H9 (cell line): ENCODE measurements around the gene SLC35F3. TPM values are rescaled to one million over a fixed set of nuclear protein-coding genes. Genes with fewer than 3 reads are reported as not detected.

Experiments
- DNase-seq: peaks from one replicate; pipeline ENCODE4 v3.0.0-alpha.2; 2017
- H2AFZ ChIP-seq: one replicate; pipeline ENCODE4 v1.6.1; 2013; ENCODE audit warnings: mild to moderate bottlenecking, low read length, control low read depth, moderate library complexity
- H2AK5ac ChIP-seq: 2 replicates; pipeline ENCODE4 v1.6.1; 2013; ENCODE audit warnings: low read length, control low read depth, mixed read lengths; ENCODE audit not compliant: insufficient read length
- H2BK120ac ChIP-seq: one replicate; pipeline ENCODE4 v1.6.1; 2013; ENCODE audit warnings: low read depth, mild to moderate bottlenecking, low read length, control low read depth, inconsistent platforms; ENCODE audit not compliant: poor library complexity, severe bottlenecking
- H2BK12ac ChIP-seq: 2 replicates; pipeline ENCODE4 v1.6.1; 2013; ENCODE audit warnings: low read length, control low read depth, mixed read lengths, low read depth; ENCODE audit not compliant: insufficient read length
- H2BK15ac ChIP-seq: 2 replicates; pipeline ENCODE4 v1.6.1; 2013; ENCODE audit warnings: low read depth, low read length, control low read depth
- H2BK20ac ChIP-seq: one replicate; pipeline ENCODE4 v1.6.1; 2013; ENCODE audit warnings: low read depth, mild to moderate bottlenecking, low read length, control low read depth, inconsistent platforms; ENCODE audit not compliant: poor library complexity, severe bottlenecking
- H2BK5ac ChIP-seq: 2 replicates; pipeline ENCODE4 v1.6.1; 2013; ENCODE audit warnings: low read length, control low read depth, mixed read lengths; ENCODE audit not compliant: insufficient read length
- H3K14ac ChIP-seq: 2 replicates; pipeline ENCODE4 v1.6.1; 2013; ENCODE audit warnings: low read length, control low read depth; ENCODE audit not compliant: insufficient read depth
- H3K18ac ChIP-seq: 2 replicates; pipeline ENCODE4 v1.6.1; 2013; ENCODE audit warnings: low read depth, mild to moderate bottlenecking, mixed read lengths, low read length, control low read depth; ENCODE audit not compliant: insufficient read length
- H3K23ac ChIP-seq: 2 replicates; pipeline ENCODE4 v1.6.1; 2013; ENCODE audit warnings: low read length, control low read depth, mixed read lengths, low read depth; ENCODE audit not compliant: insufficient read length
- H3K23me2 ChIP-seq: 2 replicates; pipeline ENCODE4 v1.6.1; 2013; ENCODE audit warnings: low read depth, mild to moderate bottlenecking, mixed read lengths, low read length, control low read depth; ENCODE audit not compliant: insufficient read length, poor library complexity, severe bottlenecking
- H3K27ac ChIP-seq: 2 replicates; pipeline ENCODE4 v1.5.1; 2013; ENCODE audit warnings: low read length, control low read depth, mixed read lengths, low read depth; ENCODE audit not compliant: insufficient read length
- H3K27me3 ChIP-seq: 2 replicates; pipeline ENCODE4 v1.6.1; 2013; ENCODE audit warnings: low read length, control low read depth, inconsistent platforms; ENCODE audit not compliant: insufficient read depth
- H3K4ac ChIP-seq: 2 replicates; pipeline ENCODE4 v1.6.1; 2013; ENCODE audit warnings: low read depth, mild to moderate bottlenecking, control low read depth, inconsistent platforms, low read length, moderate library complexity
- H3K4me1 ChIP-seq: 2 replicates; pipeline ENCODE4 v1.6.1; 2013; ENCODE audit warnings: low read length, control low read depth, inconsistent platforms; ENCODE audit not compliant: insufficient read depth
- H3K4me2 ChIP-seq: 2 replicates; pipeline ENCODE4 v1.6.1; 2013; ENCODE audit warnings: low read length, control low read depth, mixed read lengths; ENCODE audit not compliant: insufficient read length, insufficient read depth
- H3K56ac ChIP-seq: 2 replicates; pipeline ENCODE4 v1.6.1; 2013; ENCODE audit warnings: low read depth, mild to moderate bottlenecking, mixed read lengths, low read length, control low read depth; ENCODE audit not compliant: insufficient read length
- H3K79me1 ChIP-seq: 2 replicates; pipeline ENCODE4 v1.6.1; 2013; ENCODE audit warnings: low read depth, mild to moderate bottlenecking, moderate library complexity, low read length, control low read depth, inconsistent platforms; ENCODE audit not compliant: insufficient read depth, poor library complexity, severe bottlenecking
- H3K79me2 ChIP-seq: 2 replicates; pipeline ENCODE4 v1.6.1; 2013; ENCODE audit warnings: low read length, control low read depth, inconsistent platforms; ENCODE audit not compliant: insufficient read depth
- H3K9ac ChIP-seq: 2 replicates; pipeline ENCODE4 v1.6.1; 2013; ENCODE audit warnings: low read length, control low read depth, mixed read lengths; ENCODE audit not compliant: insufficient read length; ENCODE audit errors: extremely low read depth
- H3K9me3 ChIP-seq: one replicate; pipeline ENCODE4 v1.6.1; 2013; ENCODE audit warnings: low read depth, low read length, inconsistent platforms; ENCODE audit not compliant: control insufficient read depth
- H3T11ph ChIP-seq: one replicate; pipeline ENCODE4 v1.6.1; 2013; ENCODE audit warnings: mild to moderate bottlenecking, low read length, control low read depth, inconsistent platforms
- H4K20me1 ChIP-seq: one replicate; pipeline ENCODE4 v1.6.1; 2013; ENCODE audit not compliant: control insufficient read depth, insufficient read length, insufficient read depth
- H4K5ac ChIP-seq: 2 replicates; pipeline ENCODE4 v1.6.1; 2013; ENCODE audit warnings: low read depth, mild to moderate bottlenecking, mixed read lengths, low read length, control low read depth; ENCODE audit not compliant: insufficient read length
- H4K8ac ChIP-seq: replicated peaks from 2 replicates; pipeline ENCODE4 v1.6.1; 2013; ENCODE audit warnings: low read length, control low read depth, mixed read lengths, low read depth; ENCODE audit not compliant: insufficient read length
- H4K91ac ChIP-seq: 2 replicates; pipeline ENCODE4 v1.6.1; 2013; ENCODE audit warnings: low read depth, mild to moderate bottlenecking, moderate library complexity, mixed read lengths, low read length, control low read depth; ENCODE audit not compliant: insufficient read length
- H3K27ac Mint-ChIP-seq, 3 experiments: 2 replicates in 2 of 3; 3 replicates in 1 of 3; pipeline ENCODE4 v1.8.0; 2020 to 2021; ENCODE audit warnings: mixed read lengths in 3 of 3, mild to moderate bottlenecking in 1 of 3, moderate library complexity in 1 of 3
- H3K27me3 Mint-ChIP-seq: 2 replicates; pipeline ENCODE4 v1.8.0; 2021; ENCODE audit warnings: low read depth, mild to moderate bottlenecking, moderate library complexity, mixed read lengths
- H3K36me3 Mint-ChIP-seq, 3 experiments: 2 replicates in 2 of 3; 3 replicates in 1 of 3; pipeline ENCODE4 v1.8.0; 2020 to 2021; ENCODE audit warnings: low read depth in 3 of 3, mixed read lengths in 3 of 3; ENCODE audit not compliant: insufficient read depth in 1 of 3
- H3K4me1 Mint-ChIP-seq, 2 experiments: 2 replicates each; pipeline ENCODE4 v1.8.0; 2020; ENCODE audit warnings: mixed read lengths in 2 of 2
- H3K4me3 Mint-ChIP-seq, 2 experiments: 2 replicates in 1 of 2; 3 replicates in 1 of 2; pipeline ENCODE4 v1.8.0; 2020 to 2021; ENCODE audit warnings: mild to moderate bottlenecking in 2 of 2, mixed read lengths in 2 of 2, moderate library complexity in 1 of 2
- H3K9me3 Mint-ChIP-seq, 2 experiments: 2 replicates in 1 of 2; 3 replicates in 1 of 2; pipeline ENCODE4 v1.8.0; 2020; ENCODE audit warnings: mild to moderate bottlenecking in 2 of 2, mixed read lengths in 2 of 2, moderate library complexity in 1 of 2
- CTCF ChIP-seq: fragments of 200-600 bp; sonication (generic); conservative IDR thresholded peaks from 3 replicates; pipeline ENCODE4 v1.8.0; 2021; ENCODE audit warnings: antibody characterized with exemption, mild to moderate bottlenecking
- WGBS: extraction: QIAGEN DNeasy Blood & Tissue Kit; methylation state at CpG from one replicate; pipeline ENCODE4 v1.1.7; 2013; ENCODE audit warnings: missing lambda C conversion rate, low lambda C conversion rate, mixed read lengths; ENCODE audit not compliant: insufficient read length; ENCODE audit errors: extremely low coverage; 5-methylcytosine and 5-hydroxymethylcytosine counted together
- total RNA-seq: library from RNA; stranded (reverse); gene quantifications from 2 replicates; pipeline ENCODE4 v1.2.1, GENCODE V29; 2021

Gene SLC35F3
- total RNA-seq, 1 experiment from 2014 or later, result 0.81 TPM

GRCh38 chr1:234200566-234200965 lies 296.1 kb downstream of the SLC35F3 start:
- no CpG with 5 or more reads among the region's 4 CpGs for WGBS

More at GRCh38 chr1:234200566-234200965, 296.1 kb downstream of the SLC35F3 start:
- Mint-ChIP-seq H3K9me3 (no peaks in the 10 kb centered on the region; a peak in 2 of 5 replicates), H3K36me3 (no peaks in the 10 kb centered on the region), H3K27ac (no peak overlapping the region), H3K4me3 (no peak overlapping the region), H3K4me1 (no peaks in the 10 kb centered on the region; a peak in 1 of 4 replicates), H3K27me3 (peaks cover 17% of the 10 kb centered on the region)
- Histone ChIP-seq H3K56ac (no peak overlapping the region), H3K9ac (no peak overlapping the region), H2BK20ac (no peak overlapping the region), H2AFZ (no peak overlapping the region), H2BK15ac (no peak overlapping the region), H4K20me1 (no peaks in the 10 kb centered on the region), H2BK5ac (no peak overlapping the region), H3K4me1 (no peaks in the 10 kb centered on the region), H3K79me1 (no peaks in the 10 kb centered on the region), H3K79me2 (no peaks in the 10 kb centered on the region), H4K91ac (no peak overlapping the region), H2BK120ac (no peak overlapping the region), H3K4ac (no peak overlapping the region), H4K5ac (no peak overlapping the region), H3K9me3 (no peaks in the 10 kb centered on the region), H3K4me2 (no peak overlapping the region), H2AK5ac (no peak overlapping the region), H2BK12ac (no peak overlapping the region), H3K23me2 (no peaks in the 10 kb centered on the region), H3K27ac (no peak overlapping the region), H3K14ac (no peak overlapping the region), H4K8ac (no peak overlapping the region), H3K27me3 (no peaks in the 10 kb centered on the region), H3K23ac (no peak overlapping the region), H3T11ph (no peak overlapping the region), H3K18ac (no peak overlapping the region)
- DNase-seq, result no peak
- no peak for TF ChIP-seq CTCF
